ENCODE data around the gene BCKDHA.
"Not testable (repeated sequence)": the region's sequence is repeated elsewhere in the genome, so short reads cannot be mapped to it uniquely, and the experiment has no call there.

GRCh38 chr19:41381536-41381935 lies 16.1 kb upstream of the BCKDHA start:
- TF ChIP-seq, protein P1, sequence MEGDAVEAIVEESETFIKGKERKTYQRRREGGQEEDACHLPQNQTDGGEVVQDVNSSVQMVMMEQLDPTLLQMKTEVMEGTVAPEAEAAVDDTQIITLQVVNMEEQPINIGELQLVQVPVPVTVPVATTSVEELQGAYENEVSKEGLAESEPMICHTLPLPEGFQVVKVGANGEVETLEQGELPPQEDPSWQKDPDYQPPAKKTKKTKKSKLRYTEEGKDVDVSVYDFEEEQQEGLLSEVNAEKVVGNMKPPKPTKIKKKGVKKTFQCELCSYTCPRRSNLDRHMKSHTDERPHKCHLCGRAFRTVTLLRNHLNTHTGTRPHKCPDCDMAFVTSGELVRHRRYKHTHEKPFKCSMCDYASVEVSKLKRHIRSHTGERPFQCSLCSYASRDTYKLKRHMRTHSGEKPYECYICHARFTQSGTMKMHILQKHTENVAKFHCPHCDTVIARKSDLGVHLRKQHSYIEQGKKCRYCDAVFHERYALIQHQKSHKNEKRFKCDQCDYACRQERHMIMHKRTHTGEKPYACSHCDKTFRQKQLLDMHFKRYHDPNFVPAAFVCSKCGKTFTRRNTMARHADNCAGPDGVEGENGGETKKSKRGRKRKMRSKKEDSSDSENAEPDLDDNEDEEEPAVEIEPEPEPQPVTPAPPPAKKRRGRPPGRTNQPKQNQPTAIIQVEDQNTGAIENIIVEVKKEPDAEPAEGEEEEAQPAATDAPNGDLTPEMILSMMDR (IDR thresholded peaks at IDR 0.05; ENCODE audit: insufficient read depth, low read length): not testable (repeated sequence)
- not testable (repeated sequence) for TF ChIP-seq REST (IDR thresholded peaks at IDR 0.05; ENCODE audit: insufficient replicate concordance, low read depth)
